Right cardiac atrium (tissue), 5 donors: Measurements from ENCODE around the gene GAS7. TPM values are rescaled to one million over a fixed set of nuclear protein-coding genes. Genes with fewer than 3 reads are reported as not detected.
A peak's percentile ranks its signal among the peaks of the same experiment; 100 is the strongest.
"Not testable (repeated sequence)": the region's sequence is repeated elsewhere in the genome, so short reads cannot be mapped to it uniquely, and the experiment has no call there.

Source experiments
- ATAC-seq, 2 donors: fragments of 200-7000 bp; cut with Tn5 transposase; one replicate each; pipeline versions ENCODE4 v1.8.0 to v1.9.1; 2020; ENCODE audit warnings: moderate library complexity in 2 of 2, mild to moderate bottlenecking in 1 of 2
- DNase-seq, 3 donors: peaks; one replicate each; pipeline ENCODE4 v3.0.0-alpha.2; 2020
- H3K27ac ChIP-seq: one replicate; pipeline ENCODE4 v1.5.1; 2013; ENCODE audit warnings: mild to moderate bottlenecking, low read length, control low read depth, moderate library complexity
- H3K27me3 ChIP-seq: one replicate; pipeline ENCODE4 v1.6.1; 2013; ENCODE audit not compliant: control insufficient read depth, insufficient read depth
- H3K4me1 ChIP-seq: one replicate; pipeline ENCODE4 v1.6.1; 2013; ENCODE audit warnings: low read length; ENCODE audit not compliant: control insufficient read depth, insufficient read depth
- H3K4me3 ChIP-seq: one replicate; pipeline ENCODE4 v1.5.1; 2013; ENCODE audit warnings: low read length, control low read depth
- H3K9me3 ChIP-seq: one replicate; pipeline ENCODE4 v1.6.1; 2013; ENCODE audit warnings: low read length; ENCODE audit not compliant: control insufficient read depth
- WGBS: extraction: QIAGEN DNeasy Blood & Tissue Kit; methylation state at CpG from one replicate; pipeline ENCODE4 v1.1.7; 2013; 5-methylcytosine and 5-hydroxymethylcytosine counted together
- intact Hi-C, 4 donors: fragments of 100-400 bp; cut with DNase I; formaldehyde crosslinking; loops; one replicate each; pipeline versions ENCODE4 v1.11.0 to v1.14.0; 2022 to 2023
- polyA plus RNA-seq: library from polyadenylated mRNA; stranded (reverse); fragments of 200-250 nt; gene quantifications from one replicate; pipeline ENCODE4 v1.2.3, GENCODE V29; 2013
- total RNA-seq, 4 donors: library from RNA; stranded (reverse); fragmentation: NEBNext Ultra II Directional; extraction: Animal tissue kit (Norgen Biotek cat#: 25700); gene quantifications; one replicate each; pipeline ENCODE4 v1.2.1, GENCODE V29; 2021
- donor health status: healthy with polysubstance abuse.
- donor health status: DM: no; HTN: yes; CAD: no.
- donor health status: DM: no; HTN: no; CAD: no.
- donor health status: DM: no; HTN: yes; CAD: no; lungs with severe emphysema.
- donor health status: DM: yes; HTN: yes; CAD: no.

The GAS7 gene
- total and polyA plus RNA-seq, 5 donors, result 40.3 to 200 (median 113) TPM

DNA sequence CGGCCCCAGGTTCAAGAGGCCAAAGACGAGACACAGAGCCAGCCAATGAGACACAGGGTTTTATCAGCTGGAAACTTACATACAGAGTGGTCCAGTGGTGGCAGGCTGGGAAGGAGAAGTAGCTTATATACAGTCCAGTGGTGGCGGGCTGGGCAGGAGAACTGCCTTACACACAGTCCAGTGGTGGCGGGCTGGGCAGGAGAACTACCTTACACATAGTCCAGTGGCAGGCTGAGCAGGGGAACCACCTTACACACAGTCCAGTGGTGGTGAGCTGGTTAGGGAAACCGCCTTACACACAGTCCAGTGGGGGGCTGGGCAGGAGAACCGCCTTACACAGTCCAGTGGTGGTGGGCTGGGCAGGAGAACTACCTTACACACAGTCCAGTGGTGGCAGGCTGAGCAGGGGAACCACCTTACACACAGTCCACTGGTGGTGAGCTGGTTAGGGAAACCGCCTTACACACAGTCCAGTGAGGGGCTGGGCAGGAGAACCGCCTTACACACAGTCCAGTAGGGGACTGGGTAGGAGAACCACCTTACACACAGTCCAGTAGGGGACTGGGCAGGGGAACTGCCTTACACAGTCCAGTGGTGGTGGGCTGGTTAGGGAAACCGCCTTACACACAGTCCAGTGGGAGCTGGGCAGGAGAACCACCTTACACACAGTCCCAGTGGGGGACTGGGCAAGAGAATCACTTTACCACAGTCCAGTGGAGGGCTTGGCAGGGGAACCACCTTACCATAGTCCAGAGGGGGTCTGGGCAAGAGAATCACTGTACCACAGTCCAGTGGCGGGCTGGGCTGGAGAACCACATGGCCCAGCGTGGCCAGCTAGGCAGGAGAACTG, 90.9 kb downstream of the GAS7 start:
- Histone ChIP-seq H3K27ac (no peak overlapping the region), H3K27me3 (no peaks in the 10 kb centered on the region), H3K9me3 (no peaks in the 10 kb centered on the region), H3K4me1 (peaks cover 11% of the 10 kb centered on the region), H3K4me3 (no peak overlapping the region)
- ATAC-seq (peak in 1 of 2 donors; percentile 30), DNase-seq (peak in 1 of 3 donors; percentile 78)
- intact Hi-C loops, result no loop called here
- 87% methylated on average over 11 of the region's 11 CpGs for WGBS

DNA sequence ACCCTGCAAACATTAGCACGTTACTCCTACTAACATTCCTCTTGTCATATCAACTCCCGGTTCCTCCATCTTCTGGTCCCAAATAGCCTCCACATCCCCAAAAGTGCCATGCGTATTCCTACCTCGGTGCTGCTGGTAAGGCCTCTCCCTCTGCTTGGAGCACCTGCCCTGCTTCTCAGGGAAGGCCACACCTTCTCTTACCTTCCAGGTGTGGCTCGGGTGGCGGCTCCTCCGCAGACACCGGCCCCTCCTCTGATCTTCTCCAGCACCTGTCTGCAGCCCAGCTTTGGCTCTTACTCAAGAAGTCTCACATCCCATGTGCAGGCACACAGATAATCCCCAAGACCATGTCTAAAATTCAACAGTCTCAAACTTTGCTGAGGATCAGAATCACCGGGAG, 92.3 kb downstream of the GAS7 start:
- Histone ChIP-seq H3K4me3 (no peak overlapping the region), H3K4me1 (peaks cover 11% of the 10 kb centered on the region), H3K27me3 (no peaks in the 10 kb centered on the region), H3K27ac (peak overlapping the region; percentile 39), H3K9me3 (no peaks in the 10 kb centered on the region)
- ATAC-seq (no peak), DNase-seq (peak in 1 of 3 donors; percentile 47)
- WGBS, result 79% methylated on average over 9 of the region's 9 CpGs
- intact Hi-C loops, result no loop called here

DNA sequence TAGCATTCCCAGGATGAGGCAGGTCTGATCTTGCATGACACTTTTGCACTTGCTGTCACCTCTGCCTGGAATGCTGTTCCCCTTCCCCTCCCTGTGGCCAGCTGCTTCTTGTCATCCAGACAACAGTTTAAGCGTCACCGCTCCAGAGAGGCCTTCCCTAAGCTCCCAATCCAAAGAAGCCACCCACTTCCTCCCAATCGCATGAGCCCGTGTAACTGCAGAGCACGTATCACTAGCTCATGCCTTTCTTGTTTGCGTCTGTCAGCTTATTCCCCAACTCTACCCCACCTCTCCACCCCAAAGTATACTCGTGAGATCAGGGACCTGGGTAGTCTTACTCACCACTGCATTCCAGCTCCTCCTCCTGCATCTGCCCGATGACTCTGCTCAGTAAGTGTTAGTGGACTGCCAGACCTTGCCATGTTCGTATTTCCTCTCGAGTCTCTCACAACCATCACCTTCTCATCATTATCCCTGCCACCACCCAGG, 92.8 kb downstream of the GAS7 start:
- H3K9me3 ChIP-seq, result no peaks in the 10 kb centered on the region
- intact Hi-C loops, result no loop called here
- H3K27me3 ChIP-seq, result no peaks in the 10 kb centered on the region
- DNase-seq, result peak; percentile 76 to 78 (median 77)
- 21% methylated on average over 10 of the region's 10 CpGs for WGBS
- no peak overlapping the region for H3K4me3 ChIP-seq
- ATAC-seq, result peak; percentile 77 to 89
- H3K4me1 ChIP-seq, result peaks cover 11% of the 10 kb centered on the region
- H3K27ac ChIP-seq, result peak overlapping the region; percentile 39

DNA sequence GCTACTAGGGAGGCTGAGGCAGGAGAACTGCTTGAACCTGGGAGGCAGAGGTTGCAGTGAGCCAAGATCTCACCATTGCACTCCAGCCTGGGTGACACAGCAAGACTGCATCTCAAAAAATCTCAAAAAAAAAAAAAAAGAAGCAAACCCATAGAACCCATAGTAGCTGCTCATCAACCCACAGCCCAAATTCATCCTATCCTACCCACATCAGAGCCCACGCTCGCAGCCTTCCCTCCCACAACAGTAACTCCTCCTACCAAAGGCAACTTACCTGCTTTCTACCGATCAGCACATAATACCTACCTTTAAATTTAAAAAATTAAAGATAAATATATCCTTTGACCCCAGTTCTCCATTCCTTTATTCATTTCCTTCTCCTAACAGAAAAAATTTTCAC, 94.7 kb downstream of the GAS7 start:
- Histone ChIP-seq H3K4me1 (peaks cover 11% of the 10 kb centered on the region), H3K9me3 (no peaks in the 10 kb centered on the region), H3K4me3 (no peak overlapping the region), H3K27ac (no peak overlapping the region), H3K27me3 (no peaks in the 10 kb centered on the region)
- 92% methylated on average over 3 of the region's 3 CpGs for WGBS
- no peak for DNase-seq
- no peak for ATAC-seq
- intact Hi-C loops, result no loop called here

DNA sequence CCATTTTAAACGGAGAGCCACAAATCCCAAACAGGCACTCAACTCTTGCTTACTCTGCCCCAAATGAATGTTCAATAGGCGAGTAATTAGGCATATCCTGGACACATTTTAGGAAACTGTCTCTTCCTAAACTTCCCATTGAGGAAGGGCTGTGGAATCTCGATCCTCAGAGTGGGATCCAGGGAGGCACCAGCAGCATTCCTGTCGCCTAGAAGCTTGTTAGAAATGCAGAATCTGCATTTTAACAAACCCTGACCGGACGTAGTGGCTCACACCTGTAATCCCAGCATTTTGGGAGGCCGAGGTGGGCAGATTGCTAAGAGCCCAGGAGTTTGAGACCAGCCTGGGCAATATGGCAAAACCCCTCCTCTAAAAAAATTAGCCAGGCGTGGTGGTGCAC, 95.6 kb downstream of the GAS7 start:
- Histone ChIP-seq H3K27me3 (no peaks in the 10 kb centered on the region), H3K4me3 (no peak overlapping the region), H3K4me1 (peaks cover 14% of the 10 kb centered on the region), H3K27ac (no peak overlapping the region), H3K9me3 (no peaks in the 10 kb centered on the region)
- DNase-seq, result no peak
- intact Hi-C loops, result no loop called here
- no peak for ATAC-seq
- 78% methylated on average over 8 of the region's 8 CpGs for WGBS

DNA sequence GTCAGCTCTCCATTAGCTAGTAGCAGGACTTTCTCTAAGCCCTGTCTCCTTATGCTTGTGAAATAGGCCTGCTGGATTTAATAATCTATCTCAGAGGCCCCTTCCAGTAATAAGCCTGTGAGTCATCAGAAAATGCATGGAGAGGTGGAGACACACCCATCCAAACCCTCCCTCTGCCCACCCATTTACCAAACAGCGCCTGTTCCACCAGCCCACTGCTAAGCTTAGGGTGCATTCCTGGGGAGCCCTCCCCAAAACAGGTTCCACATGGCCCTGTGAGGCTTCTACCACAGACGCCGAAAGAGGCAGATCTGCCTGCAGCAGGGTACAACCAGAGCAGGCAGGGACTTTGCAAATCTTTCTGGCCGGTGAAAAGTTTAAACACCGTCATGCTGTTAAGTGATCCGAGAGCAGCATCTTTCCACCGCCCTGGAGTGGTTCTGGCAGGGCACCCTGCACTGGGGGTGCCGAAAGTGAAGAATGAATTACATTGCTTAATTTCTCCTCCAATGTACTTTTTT, 99.3 kb downstream of the GAS7 start:
- Histone ChIP-seq H3K4me3 (no peak overlapping the region), H3K27ac (peak overlapping the region; percentile 33), H3K4me1 (peaks cover 9% of the 10 kb centered on the region), H3K27me3 (no peaks in the 10 kb centered on the region), H3K9me3 (no peaks in the 10 kb centered on the region)
- WGBS, result 52% methylated on average over 8 of the region's 8 CpGs
- intact Hi-C loops, result no loop called here
- ATAC-seq, result peak; percentile 32 to 62
- DNase-seq, result peak in 2 of 3 donors; percentile 35 to 63

DNA sequence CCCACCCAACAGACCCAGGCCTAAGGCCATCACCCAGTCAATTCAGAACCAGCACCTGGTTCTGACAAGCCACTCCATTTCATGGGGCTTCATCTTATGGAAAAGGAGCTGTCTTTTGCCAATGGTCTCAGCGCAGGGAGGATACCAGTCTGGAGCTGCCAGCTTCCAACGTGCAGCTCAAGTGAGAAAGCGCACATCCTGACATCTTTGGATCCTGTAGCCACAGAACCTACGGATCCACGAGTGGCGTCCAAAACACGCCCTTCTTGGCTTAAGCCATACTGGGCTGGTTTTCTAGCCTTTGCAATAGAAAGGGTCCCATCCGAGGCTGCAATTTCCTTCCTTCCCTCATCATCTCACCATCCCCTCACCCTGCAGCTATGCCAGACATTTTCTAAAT, 101.8 kb downstream of the GAS7 start:
- WGBS, result 75% methylated on average over 8 of the region's 8 CpGs

DNA sequence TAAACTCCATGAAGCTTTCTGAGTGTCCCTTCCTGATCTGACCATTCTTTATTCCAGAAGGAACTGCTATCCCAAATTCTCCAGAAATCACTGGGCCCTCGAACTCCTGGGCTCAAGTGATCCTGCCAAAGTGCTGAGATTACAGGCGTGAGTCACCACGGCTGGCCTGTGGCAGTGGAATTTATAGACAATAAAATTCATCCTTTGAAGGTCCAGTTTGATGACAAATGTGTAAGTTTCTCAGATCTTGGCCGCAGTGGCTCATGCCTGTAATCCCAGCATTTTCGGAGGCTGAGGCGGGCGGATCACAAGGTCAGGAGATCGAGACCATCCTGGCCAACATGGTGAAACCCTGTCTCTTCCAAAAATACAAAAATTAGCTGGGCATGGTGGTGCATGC, 103.1 kb downstream of the GAS7 start:
- H3K27ac ChIP-seq, H3K9me3 ChIP-seq, H3K27me3 ChIP-seq, intact Hi-C loops, H3K4me1 ChIP-seq, H3K4me3 ChIP-seq: not testable (repeated sequence)
- WGBS, result 50% methylated on average over 8 of the region's 8 CpGs
- ATAC-seq, result peak; percentile 48 to 74
- peak; percentile 63 to 80 (median 66) for DNase-seq

More for the DNA sequence above, 101.8 kb downstream of the GAS7 start:
- ATAC-seq, result no peak
- DNase-seq, result peak in 1 of 3 donors; percentile 27
- Histone ChIP-seq H3K27ac (no peak overlapping the region), H3K9me3 (no peaks in the 10 kb centered on the region), H3K4me1 (peaks cover 9% of the 10 kb centered on the region), H3K27me3 (no peaks in the 10 kb centered on the region), H3K4me3 (no peak overlapping the region)
- intact Hi-C loops, result no loop called here

DNA sequence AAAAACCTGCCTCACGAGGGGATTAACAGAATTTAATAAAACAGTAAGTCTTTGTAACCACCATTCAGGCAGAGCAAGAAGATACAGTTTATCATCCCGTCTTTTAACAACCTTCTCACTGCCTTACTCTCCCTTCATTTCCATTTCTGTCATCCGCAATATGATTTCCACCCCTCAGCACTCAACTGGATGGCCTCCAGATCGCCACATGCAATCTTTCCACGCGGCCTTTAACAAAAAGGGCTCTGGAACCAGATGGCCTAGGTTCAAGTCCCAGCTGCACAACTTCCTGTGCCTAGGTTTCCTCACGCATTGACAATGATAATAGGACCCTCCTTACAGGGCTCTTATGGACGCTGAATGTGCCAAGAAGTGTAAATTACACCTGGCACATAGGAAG, 103.6 kb downstream of the GAS7 start:
- peak in 1 of 2 donors; percentile 31 for ATAC-seq
- no peak overlapping the region for H3K4me3 ChIP-seq
- H3K9me3 ChIP-seq, result no peaks in the 10 kb centered on the region
- peaks cover 9% of the 10 kb centered on the region for H3K4me1 ChIP-seq
- WGBS, result 47% methylated on average over 8 of the region's 8 CpGs
- H3K27me3 ChIP-seq, result no peaks in the 10 kb centered on the region
- no peak overlapping the region for H3K27ac ChIP-seq
- intact Hi-C loops, result no loop called here
- peak; percentile 55 to 70 (median 68) for DNase-seq

DNA sequence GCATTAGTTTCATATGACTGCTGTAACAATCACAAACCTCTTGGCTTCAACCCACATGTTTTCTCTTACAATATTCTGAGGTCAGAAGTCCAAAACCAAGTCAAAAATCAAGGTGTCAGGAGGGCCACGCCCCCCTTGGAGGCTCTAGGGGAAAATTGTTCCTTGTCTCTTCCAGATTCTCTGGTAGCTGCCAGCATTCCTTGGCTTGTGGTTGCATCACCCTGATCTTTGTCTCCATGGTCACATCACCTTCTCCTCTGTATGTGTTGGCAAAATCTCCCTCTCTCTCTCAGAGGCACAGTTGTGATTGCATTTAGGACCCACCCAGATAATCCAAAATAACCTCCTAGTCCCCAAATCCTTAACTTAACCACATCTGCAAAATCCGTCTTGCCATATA, 105.8 kb downstream of the GAS7 start:
- 86% methylated on average over 2 of the region's 2 CpGs for WGBS
- Histone ChIP-seq H3K9me3 (no peaks in the 10 kb centered on the region), H3K27ac (no peak overlapping the region), H3K27me3 (no peaks in the 10 kb centered on the region), H3K4me3 (no peak overlapping the region), H3K4me1 (peaks cover 6% of the 10 kb centered on the region)
- ATAC-seq (no peak), DNase-seq (no peak)
- intact Hi-C loops, result no loop called here

DNA sequence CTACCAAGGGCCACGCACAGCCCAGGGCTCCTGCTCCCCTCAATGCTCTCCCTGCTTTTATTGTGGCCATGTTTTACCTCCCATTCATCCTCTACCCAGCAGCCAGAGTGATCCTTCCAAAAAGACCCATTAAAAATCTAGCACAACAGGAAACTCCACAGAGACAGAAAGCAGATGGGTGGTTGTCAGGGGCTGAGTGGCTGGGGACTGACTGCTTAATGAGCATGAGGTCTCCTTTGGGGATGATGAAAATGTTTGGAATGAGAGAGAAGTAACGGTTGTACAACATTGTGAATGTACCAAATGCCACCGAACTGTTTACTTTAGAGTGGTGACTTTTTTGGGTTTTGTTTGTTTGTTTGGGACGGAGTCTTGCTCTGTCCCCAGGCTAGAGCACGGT, 107.4 kb downstream of the GAS7 start:
- H3K4me1 ChIP-seq, result peaks cover 4% of the 10 kb centered on the region
- ATAC-seq (no peak), DNase-seq (no peak)
- H3K27ac ChIP-seq, result no peak overlapping the region
- H3K4me3 ChIP-seq, result no peak overlapping the region
- 79% methylated on average over 5 of the region's 5 CpGs for WGBS
- H3K9me3 ChIP-seq, result no peaks in the 10 kb centered on the region
- intact Hi-C loops, result no loop called here
- H3K27me3 ChIP-seq, result no peaks in the 10 kb centered on the region
